Measurements from ENCODE around the gene ITSN2.

DNA sequence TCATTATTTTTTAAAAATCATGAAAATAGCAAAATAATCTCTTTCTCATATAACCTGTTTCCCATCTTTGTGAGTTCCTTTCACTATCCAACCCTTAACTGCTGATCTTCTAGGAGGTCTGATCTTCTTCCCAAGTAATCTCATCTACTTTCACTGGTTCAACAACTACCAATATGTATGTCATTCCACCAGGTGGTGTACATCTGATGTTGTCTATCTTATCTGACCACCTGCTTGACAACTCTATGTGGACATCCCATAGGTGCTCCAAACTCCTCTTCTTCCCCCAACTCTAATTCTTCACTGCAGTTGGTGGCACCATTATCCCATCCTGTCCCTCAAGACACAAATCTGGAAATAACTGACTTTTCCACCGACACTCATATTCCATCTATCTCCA is 123.0 kb downstream of the ITSN2 start:
- no peak for TF ChIP-seq ZFX (IDR thresholded peaks at IDR 0.05)
- TF ChIP-seq, protein P1, sequence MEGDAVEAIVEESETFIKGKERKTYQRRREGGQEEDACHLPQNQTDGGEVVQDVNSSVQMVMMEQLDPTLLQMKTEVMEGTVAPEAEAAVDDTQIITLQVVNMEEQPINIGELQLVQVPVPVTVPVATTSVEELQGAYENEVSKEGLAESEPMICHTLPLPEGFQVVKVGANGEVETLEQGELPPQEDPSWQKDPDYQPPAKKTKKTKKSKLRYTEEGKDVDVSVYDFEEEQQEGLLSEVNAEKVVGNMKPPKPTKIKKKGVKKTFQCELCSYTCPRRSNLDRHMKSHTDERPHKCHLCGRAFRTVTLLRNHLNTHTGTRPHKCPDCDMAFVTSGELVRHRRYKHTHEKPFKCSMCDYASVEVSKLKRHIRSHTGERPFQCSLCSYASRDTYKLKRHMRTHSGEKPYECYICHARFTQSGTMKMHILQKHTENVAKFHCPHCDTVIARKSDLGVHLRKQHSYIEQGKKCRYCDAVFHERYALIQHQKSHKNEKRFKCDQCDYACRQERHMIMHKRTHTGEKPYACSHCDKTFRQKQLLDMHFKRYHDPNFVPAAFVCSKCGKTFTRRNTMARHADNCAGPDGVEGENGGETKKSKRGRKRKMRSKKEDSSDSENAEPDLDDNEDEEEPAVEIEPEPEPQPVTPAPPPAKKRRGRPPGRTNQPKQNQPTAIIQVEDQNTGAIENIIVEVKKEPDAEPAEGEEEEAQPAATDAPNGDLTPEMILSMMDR (conservative IDR thresholded peaks at IDR 0.05), result no peak

Data from C4-2B (cell line).